Measurements from ENCODE around the gene CCDC183. TPM values are rescaled to one million over a fixed set of nuclear protein-coding genes. Genes with fewer than 3 reads are reported as not detected.
"Not testable (repeated sequence)": the region's sequence is repeated elsewhere in the genome, so short reads cannot be mapped to it uniquely, and the experiment has no call there.

The CCDC183 gene
- total and polyA plus RNA-seq, 2 of the 4 experiments (the other 2 are of a cell fraction), result under 0.01 to 0.29 TPM

- H3K18ac ChIP-seq (ENCODE audit: low read depth, low read length); H4K8ac ChIP-seq (ENCODE audit: low read depth in 2 of 2, low read length in 2 of 2); H3K79me1 ChIP-seq (ENCODE audit: low read depth in 1 of 2, low read length in 2 of 2); H3K9me3 ChIP-seq (ENCODE audit: control insufficient read depth, insufficient read depth, low read length); DNase-seq; H4K91ac ChIP-seq (ENCODE audit: insufficient read depth, low read depth, low read length); H4K5ac ChIP-seq (ENCODE audit: low read depth, low read length); H3K4me2 ChIP-seq (ENCODE audit: low read depth, low read length); H2BK15ac ChIP-seq (ENCODE audit: low read depth, low read length); H2AFZ ChIP-seq (replicated peaks; ENCODE audit: low read length, poor library complexity); H2BK5ac ChIP-seq (ENCODE audit: low read depth, low read length, poor library complexity, severe bottlenecking); dilution Hi-C loops (cut with HindIII; ENCODE audit: low sequenced_read_pairs, unreplicated experiment); H3K56ac ChIP-seq (ENCODE audit: extremely low read depth, insufficient read depth, low read length); H2BK20ac ChIP-seq (ENCODE audit: low read depth, low read length); H3K4ac ChIP-seq (ENCODE audit: low read depth, low read length); BruUV-seq (replicated peaks); H3K9ac ChIP-seq (ENCODE audit: low read depth, low read length); H3K9me1 ChIP-seq (ENCODE audit: insufficient read depth, low read length); in situ Hi-C loops (cut with MboI; ENCODE audit: low sequenced_read_pairs); H3K4me1 ChIP-seq (ENCODE audit: control insufficient read depth, insufficient read depth, low read length); H3K27ac ChIP-seq (ENCODE audit: insufficient read depth, low read length); H3K23ac ChIP-seq (ENCODE audit: low read depth, low read length); H2AK9ac ChIP-seq (replicated peaks; ENCODE audit: low read depth, low read length, poor library complexity); ATAC-seq (ENCODE audit: low read depth); H3K4me3 ChIP-seq (ENCODE audit: insufficient read depth, low read depth, low read length); intact Hi-C loops (cut with micrococcal nuclease): not testable (repeated sequence)
- Histone ChIP-seq H4K20me1 (ENCODE audit: insufficient read depth, low read length) (peaks cover 25% of the 10 kb centered on the region), H2BK120ac (ENCODE audit: low read depth, low read length) (0 out of 2 replicates have a peak overlapping the region, but pooled peaks have one; percentile 1), H2AK5ac (ENCODE audit: low read depth, low read length) (peak overlapping the region; percentile 50; the same call in 1 of the 2 replicates), H3K14ac (replicated peaks; ENCODE audit: low read depth, low read length) (peak overlapping the region; percentile 32), H3K36me3 (ENCODE audit: control insufficient read depth, insufficient read depth, low read length) (peaks cover 11% of the 10 kb centered on the region), H3K27me3 (ENCODE audit: control insufficient read depth, insufficient read depth, low read length) (peaks cover 19% of the 10 kb centered on the region)
- WGBS, 2 experiments (ENCODE audit: extremely low coverage in 2 of 2, insufficient read length in 1 of 2), result no CpG with 5 or more reads among the region's 16 CpGs
- CTCF ChIA-PET, result interaction anchor here (0.7 kb wide), 1 partner anchor 35 kb away, joined by 3 read pairs; no protein-coding TSS in a partner anchor
- POLR2A ChIA-PET (ENCODE audit: unreplicated experiment), result interaction anchor here (0.6 to 0.9 kb wide), 2 partner anchors 30 to 433 kb away, joined by 4 to 6 read pairs; no protein-coding TSS in a partner anchor
Observed at GRCh38 chr9:136841646-136842379, 45.7 kb downstream of the CCDC183 start.
